GM11168 (cell line): ENCODE results near the gene KCTD17.

Source experiments
- in situ Hi-C: fragments of 300-500 bp; cut with MboI; formaldehyde crosslinking; loops from one replicate; pipeline ENCODE4 v1.12.0; 2022; ENCODE audit warnings: low sequenced_read_pairs; ENCODE audit not compliant: unreplicated experiment

Gene KCTD17

GRCh38 chr22:37095113-37095512 is 43.6 kb downstream of the KCTD17 start:
- in situ Hi-C loops: no loop called here

DNA sequence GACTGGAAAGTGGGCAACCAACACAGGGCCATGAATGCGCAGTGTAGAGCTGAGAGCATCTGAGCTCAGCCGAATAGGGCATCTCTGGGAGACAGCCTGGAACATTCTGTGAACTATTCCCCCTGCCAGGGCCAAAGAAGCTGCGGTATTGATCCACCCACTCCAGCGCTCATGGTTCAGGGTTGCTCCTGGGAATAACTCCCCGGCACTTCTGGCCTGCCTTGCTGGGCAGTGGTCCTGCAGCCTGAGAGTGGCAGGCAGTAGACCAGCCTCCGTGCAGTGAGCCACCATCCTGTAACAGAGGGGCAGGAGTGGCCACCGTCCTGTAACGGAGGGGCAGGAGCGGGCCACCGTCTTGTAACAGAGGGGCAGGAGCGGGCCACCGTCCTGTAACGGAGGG is 45.8 kb downstream of the KCTD17 start:
- in situ Hi-C loops: no loop called here

- in situ Hi-C loops: no loop called here
Observed at GRCh38 chr22:37098976-37099591, 47.5 kb downstream of the KCTD17 start.

DNA sequence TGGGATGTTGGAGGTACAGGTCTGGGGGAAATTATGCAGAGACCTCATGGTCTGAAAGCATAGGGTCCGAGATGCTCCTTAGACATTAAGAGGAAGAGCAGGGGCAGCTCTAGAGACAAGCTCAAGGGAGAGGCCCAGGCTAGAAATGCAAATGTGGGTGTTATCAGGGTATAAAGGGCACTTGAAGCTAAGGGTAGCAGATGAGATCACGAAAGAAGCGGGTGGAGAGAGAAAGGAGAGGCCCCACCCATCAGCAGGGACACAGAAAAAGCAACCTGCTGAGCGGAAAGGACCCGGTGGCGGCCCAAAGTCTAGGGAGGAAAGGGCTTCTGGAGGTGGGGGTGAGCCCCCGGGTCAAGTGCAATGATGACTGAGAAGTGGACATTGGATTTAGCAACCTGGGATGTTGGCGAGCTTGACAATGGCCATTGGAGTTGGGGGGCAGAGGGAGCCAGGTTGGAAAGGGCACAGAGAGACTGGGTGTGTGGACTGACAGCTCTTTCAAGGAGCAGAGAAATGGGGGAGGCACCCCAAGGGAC is 49.1 kb downstream of the KCTD17 start:
- in situ Hi-C loops: no loop called here

GRCh38 chr22:37101311-37102066 is 49.9 kb downstream of the KCTD17 start:
- in situ Hi-C loops: no loop called here

DNA sequence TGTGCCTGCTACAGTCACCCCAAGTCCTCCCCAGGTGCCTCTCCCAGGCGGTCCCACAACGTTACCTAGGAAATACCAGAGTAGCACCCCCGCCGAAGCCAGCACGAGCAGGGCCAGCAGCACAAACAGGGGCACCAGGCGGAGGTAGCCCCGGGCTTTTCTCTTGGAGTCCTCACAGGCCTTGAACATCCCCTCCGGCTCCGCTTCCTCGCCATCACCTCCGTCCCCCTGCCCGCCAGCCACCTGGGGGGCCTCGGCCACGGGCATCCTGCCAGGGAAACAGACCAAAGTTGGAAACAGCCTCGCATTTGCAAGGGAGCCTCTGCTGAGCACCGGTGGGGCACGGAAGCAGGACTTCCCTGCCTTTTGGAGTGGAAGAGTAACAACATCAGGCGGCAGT is 51.6 kb downstream of the KCTD17 start:
- in situ Hi-C loops: no loop called here

DNA sequence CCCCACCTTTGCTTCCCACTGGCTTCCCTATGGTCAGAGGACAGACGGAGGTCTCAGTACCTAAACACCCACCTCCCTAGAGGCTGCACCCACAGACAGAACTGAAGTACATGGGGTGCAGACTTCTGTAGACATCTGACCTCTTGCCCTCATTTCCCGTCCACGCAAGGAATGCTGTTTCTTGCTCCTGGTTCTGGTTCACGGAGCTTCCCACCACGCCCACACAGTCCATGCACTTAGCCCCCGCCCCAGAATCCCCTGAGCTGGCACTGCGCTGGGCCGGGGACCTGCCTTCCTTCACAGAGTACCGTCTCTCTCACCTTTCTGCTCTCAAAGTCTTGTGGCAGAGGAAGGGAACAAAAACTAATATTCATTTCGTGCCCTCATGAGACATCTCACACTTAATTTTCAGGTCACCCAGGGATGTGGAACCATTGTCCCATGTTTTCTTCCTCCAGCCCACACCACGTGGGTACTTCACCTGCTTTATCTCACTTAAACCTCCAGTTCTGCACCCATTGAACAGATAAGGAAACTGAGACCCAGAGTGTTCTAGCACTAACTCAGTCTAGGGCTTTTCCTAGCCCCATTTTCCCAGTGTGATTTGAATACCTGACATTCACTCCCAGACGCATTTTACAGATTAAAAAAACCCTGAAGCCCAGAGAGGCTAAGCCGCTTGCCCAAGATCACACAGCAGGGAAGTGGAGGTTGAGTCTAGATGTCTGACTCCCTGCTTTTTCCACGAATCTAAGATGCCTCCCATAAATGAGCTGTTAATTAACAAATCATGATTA is 52.3 kb downstream of the KCTD17 start:
- in situ Hi-C loops: no loop called here

- in situ Hi-C loops: no loop called here
Observed at GRCh38 chr22:37105154-37105553, 53.6 kb downstream of the KCTD17 start.

GRCh38 chr22:37105990-37106389 is 54.4 kb downstream of the KCTD17 start:
- in situ Hi-C loops: no loop called here

- in situ Hi-C loops: no loop called here
Observed at GRCh38 chr22:37107816-37108621, 56.5 kb downstream of the KCTD17 start.

DNA sequence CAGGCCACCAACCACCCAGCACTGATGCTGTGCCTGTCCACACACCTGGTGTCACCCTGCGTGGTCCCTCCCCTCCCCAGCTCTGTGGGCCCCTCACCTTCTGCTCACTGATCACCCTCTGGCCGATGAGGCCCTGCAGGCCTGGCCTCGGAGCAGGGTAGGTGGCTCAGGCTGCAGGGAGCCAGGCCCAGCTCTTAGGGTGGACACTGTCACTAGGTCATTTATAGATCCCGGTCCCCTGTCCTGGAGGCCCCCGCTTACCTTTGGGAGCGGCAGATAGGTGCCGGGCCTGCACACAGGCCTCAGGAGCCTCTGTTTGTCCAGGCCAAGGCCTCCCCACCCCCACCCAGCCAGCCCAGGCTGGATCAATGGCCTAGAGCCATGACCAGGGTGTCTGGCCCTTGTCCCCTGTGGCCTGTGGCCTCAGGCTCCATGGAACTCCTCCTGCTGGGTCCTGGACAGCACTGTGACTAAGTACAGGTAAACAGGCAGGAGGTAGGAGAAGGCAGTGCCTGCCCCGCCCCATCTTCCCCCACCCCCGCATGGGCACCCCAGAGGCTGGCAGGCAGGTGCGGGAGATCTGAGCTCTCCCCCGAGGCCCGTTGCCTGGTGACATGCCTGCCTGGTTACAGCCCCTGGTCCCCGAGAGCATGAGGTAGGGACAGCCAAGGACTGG is 57.8 kb downstream of the KCTD17 start, which contains the start of gene TMPRSS6:
Gene TMPRSS6 (minus strand): TSS at position 472 of the 676 bp plus-strand sequence. CDS start 6,296 bp downstream, outside the sequence.
- in situ Hi-C loops: no loop called here

DNA sequence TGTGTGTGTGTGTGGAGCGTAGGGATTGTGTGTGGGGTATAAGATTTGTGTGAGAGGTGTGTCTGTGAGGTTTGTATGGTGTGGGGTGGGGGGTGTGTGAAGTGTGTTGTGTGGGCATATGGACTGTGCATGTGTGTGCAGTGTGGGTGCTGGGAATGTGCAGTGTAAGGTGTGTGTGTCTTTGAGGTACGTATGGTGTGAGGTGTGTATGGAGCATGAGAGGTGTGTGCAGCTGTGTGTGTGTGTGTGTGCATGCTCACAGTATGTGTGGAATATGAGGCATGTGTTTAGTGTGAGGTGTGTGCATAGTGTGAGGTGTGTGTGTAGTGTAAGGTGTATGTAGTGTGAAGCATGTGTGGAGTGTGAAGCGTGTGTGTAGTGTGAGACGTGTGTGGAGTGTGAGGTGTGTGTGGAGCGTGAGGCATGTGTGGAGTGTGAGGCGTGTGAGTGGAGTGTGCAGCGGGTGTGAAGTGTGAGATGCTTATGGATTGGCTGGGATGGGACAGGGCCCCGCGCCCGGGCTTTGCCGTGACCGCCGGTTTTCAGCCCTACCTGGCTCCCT is 59.7 kb downstream of the KCTD17 start:
- in situ Hi-C loops: no loop called here

- in situ Hi-C loops: no loop called here
Observed at GRCh38 chr22:37112084-37112728, 60.7 kb downstream of the KCTD17 start.
